VCaP (cell line): ENCODE measurements around the gene PPM1A.

ENCODE experiments used
- H3K27ac ChIP-seq: fragments of 450-650 bp; 2 replicates; pipeline ENCODE4 v1.5.1; 2017
- CTCF ChIP-seq: fragments of 450-650 bp; conservative IDR thresholded peaks from 2 replicates; pipeline ENCODE4 v1.5.1; 2017; ENCODE audit warnings: mild to moderate bottlenecking, moderate library complexity

PPM1A gene

GRCh38 chr14:60250257-60251035 is 1.4 kb downstream of the PPM1A start:
- TF ChIP-seq CTCF = no peak
- peak overlapping the region; percentile 99 for H3K27ac ChIP-seq

- H3K27ac ChIP-seq = peak overlapping the region; percentile 99
- TF ChIP-seq CTCF = no peak
These were observed 2.9 kb downstream of the PPM1A start for GRCh38 chr14:60251877-60252276.

GRCh38 chr14:60252630-60253029 is 3.6 kb downstream of the PPM1A start:
- H3K27ac ChIP-seq = 0 out of 2 replicates have a peak overlapping the region, but pooled peaks have one; percentile 99
- TF ChIP-seq CTCF = no peak

GRCh38 chr14:60253649-60254048 is 4.6 kb downstream of the PPM1A start:
- H3K27ac ChIP-seq = no peak overlapping the region
- no peak for TF ChIP-seq CTCF

- H3K27ac ChIP-seq = no peak overlapping the region
- no peak for TF ChIP-seq CTCF
These were observed 5.2 kb downstream of the PPM1A start for GRCh38 chr14:60254176-60254575.

- no peak overlapping the region for H3K27ac ChIP-seq
- TF ChIP-seq CTCF = no peak
These were observed 8.8 kb downstream of the PPM1A start for GRCh38 chr14:60257865-60258264.

- H3K27ac ChIP-seq = no peak overlapping the region
- no peak for TF ChIP-seq CTCF
These were observed 16.1 kb downstream of the PPM1A start for GRCh38 chr14:60265163-60265562.
